Stomach (tissue), 4 donors: ENCODE results near the gene KIAA1671.

Experiments used
- CTCF ChIP-seq, 7 experiments: fragments of 450-650 bp in 4 of 7; fragments of 200-600 bp in 3 of 7; sonication (generic) in 3 of 7; IDR thresholded peaks; one replicate each; pipeline ENCODE4 v1.5.1; 2016 to 2019; ENCODE audit warnings: antibody characterized with exemption in 7 of 7, control low read depth in 2 of 7, mild to moderate bottlenecking in 1 of 7
- POLR2AphosphoS5 ChIP-seq, 3 donors: sonication (generic); formaldehyde crosslinking; IDR thresholded peaks; one replicate each; pipeline ENCODE4 v1.6.1; 2016; ENCODE audit warnings: antibody characterized with exemption in 3 of 3

- TF ChIP-seq CTCF (IDR thresholded peaks at IDR 0.05) (no peak), POLR2AphosphoS5 (IDR thresholded peaks at IDR 0.05) (no peak)
Measured at GRCh38 chr22:25114369-25115362, 162.2 kb downstream of the KIAA1671 start.
